C4-2B (cell line): Measurements from ENCODE around the gene TMEM95.
A peak's percentile ranks its signal among the peaks of the same experiment; 100 is the strongest.
"Not testable (repeated sequence)": the region's sequence is repeated elsewhere in the genome, so short reads cannot be mapped to it uniquely, and the experiment has no call there.

Experiments
- H3K27ac ChIP-seq: fragments of 450-650 bp; 2 replicates; pipeline ENCODE4 v1.5.1; 2017
- CTCF ChIP-seq: fragments of 450-650 bp; conservative IDR thresholded peaks from 2 replicates; pipeline ENCODE4 v1.5.1; 2017; ENCODE audit warnings: mild to moderate bottlenecking
- ZFX ChIP-seq: fragments of 450-650 bp; IDR thresholded peaks from 2 replicates; pipeline ENCODE4 v1.6.1; 2017

Gene TMEM95

GRCh38 chr17:7367083-7367482, 12.1 kb downstream of the TMEM95 start:
- H3K27ac ChIP-seq = no peak overlapping the region
- no peak for TF ChIP-seq CTCF
- no peak for TF ChIP-seq ZFX

- H3K27ac ChIP-seq = no peak overlapping the region
- TF ChIP-seq CTCF = no peak
- no peak for TF ChIP-seq ZFX
Measured at GRCh38 chr17:7367918-7368598, 13.1 kb downstream of the TMEM95 start.

- not testable (repeated sequence) for H3K27ac ChIP-seq
Measured at GRCh38 chr17:7368599-7368994, 13.6 kb downstream of the TMEM95 start.

DNA sequence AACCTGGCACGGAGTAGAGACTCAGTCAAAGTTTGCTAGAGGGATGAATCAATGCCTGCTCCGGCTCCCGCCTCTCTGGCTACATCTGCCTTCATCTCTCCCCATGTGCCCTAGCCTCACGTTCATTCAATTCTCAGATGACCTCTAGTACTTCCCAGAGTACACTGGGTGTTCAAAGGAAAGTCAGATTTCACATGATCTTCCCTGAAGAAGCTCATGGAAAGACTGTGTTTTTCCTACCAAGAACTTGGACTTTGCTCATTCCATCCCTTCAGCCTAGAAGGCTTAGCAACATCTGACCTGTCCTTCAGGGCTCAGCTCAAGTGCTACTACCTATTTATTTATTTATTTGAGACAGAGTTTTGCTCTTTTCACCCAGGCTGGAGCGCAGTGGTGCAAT, 14.9 kb downstream of the TMEM95 start:
- TF ChIP-seq ZFX = no peak
- TF ChIP-seq CTCF = no peak
- H3K27ac ChIP-seq = no peak overlapping the region

- H3K27ac ChIP-seq = no peak overlapping the region
- TF ChIP-seq CTCF = no peak
- TF ChIP-seq ZFX = no peak
Measured at GRCh38 chr17:7370853-7371252, 15.9 kb downstream of the TMEM95 start.

GRCh38 chr17:7374353-7374752, 19.4 kb downstream of the TMEM95 start:
- no peak overlapping the region for H3K27ac ChIP-seq
- TF ChIP-seq CTCF (no peak), ZFX (no peak)

DNA sequence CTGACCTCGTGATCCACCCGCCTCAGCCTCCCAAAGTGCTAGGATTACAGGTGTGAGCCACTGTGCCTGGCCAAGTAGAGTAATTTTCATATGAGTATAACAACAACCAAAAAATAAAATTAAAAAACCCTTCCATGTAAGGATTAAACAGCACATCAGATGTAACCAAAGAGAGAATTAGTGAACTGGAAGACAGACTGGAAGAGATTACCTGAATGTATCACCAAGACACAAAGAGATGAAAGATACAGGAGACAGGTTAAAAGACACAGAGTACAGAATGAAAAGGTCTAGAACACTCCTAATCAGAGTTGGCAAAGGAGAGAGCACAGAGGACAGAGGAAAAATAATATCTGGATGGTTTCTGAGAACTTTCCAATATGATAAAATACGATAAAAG, 24.2 kb downstream of the TMEM95 start:
- TF ChIP-seq ZFX = no peak
- no peak for TF ChIP-seq CTCF
- H3K27ac ChIP-seq = no peak overlapping the region

DNA sequence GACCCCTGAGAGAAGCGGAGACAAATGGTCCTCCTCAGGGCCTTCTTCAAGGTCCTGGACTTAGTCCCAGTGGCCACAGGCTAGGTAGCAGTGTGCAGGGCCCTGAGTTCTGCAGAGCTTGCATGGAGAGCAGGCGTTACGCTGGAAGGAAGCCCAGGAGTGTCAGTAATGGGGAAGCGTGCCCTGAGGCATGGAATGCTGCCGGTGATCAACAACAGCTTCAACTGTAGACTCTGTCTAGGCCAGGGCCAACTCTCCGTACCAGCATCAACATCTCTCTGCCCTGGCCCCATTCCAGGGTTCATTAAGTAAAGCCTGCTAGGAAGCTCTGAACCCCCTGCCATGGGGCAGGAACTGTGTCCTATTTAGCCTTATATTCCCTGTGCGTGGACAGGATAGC, 25.4 kb downstream of the TMEM95 start:
- no peak for TF ChIP-seq CTCF
- no peak for TF ChIP-seq ZFX
- peak overlapping the region; percentile 76 for H3K27ac ChIP-seq
